A549 (cell line): ENCODE results near the gene MB21D2. TPM values are rescaled to one million over a fixed set of nuclear protein-coding genes. Genes with fewer than 3 reads are reported as not detected.
A peak's percentile ranks its signal among the peaks of the same experiment; 100 is the strongest.

Experiments
- ATAC-seq, 2 experiments: fragments of 200-7000 bp in 1 of 2; fragments of >200 bp in 1 of 2; cut with Nextera tagmentation in 1 of 2; cut with Tn5 transposase in 1 of 2; 3 replicates each; pipeline versions ENCODE4 v1.8.0 to v1.9.1; 2018 to 2020; ENCODE audit warnings: mild to moderate bottlenecking in 1 of 2, moderate library complexity in 1 of 2
- CTCF ChIA-PET: fragments of 300-600 bp; sonication (Branson Sonifier 250); formaldehyde crosslinking; extraction: SDS; loops from one replicate; lab custom pipeline; 2021; ENCODE audit warnings: antibody characterized with exemption, inconsistent platforms; lab: Yijun Ruan, JAX
- POLR2A ChIA-PET: fragments of 350-600 bp; formaldehyde crosslinking; extraction: SDS; loops from one replicate; lab custom pipeline; 2021; ENCODE audit warnings: antibody characterized with exemption, inconsistent platforms; lab: Yijun Ruan, JAX
- DNase-seq, 2 experiments: peaks; one replicate each; pipeline versions ENCODE4 v3.0.0 to v3.0.0-alpha.2; 2011 to 2016; ENCODE audit warnings: low read depth in 1 of 2, low spot score in 1 of 2
- FAIRE-seq: peaks from 2 replicates; lab custom pipeline; 2011; peaks lifted over from hg19 to GRCh38; lab: Jason Lieb, UNC
- H3K27ac ChIP-seq, 2 experiments: fragments of >200 bp; sonication (Bioruptor Twin); formaldehyde crosslinking; 3 replicates each; pipeline ENCODE4 v1.5.1; 2016 to 2017
- H3K4me1 ChIP-seq: fragments of >200 bp; sonication (Bioruptor Twin); formaldehyde crosslinking; 3 replicates; pipeline ENCODE4 v1.6.1; 2016
- H3K4me2 ChIP-seq: fragments of >200 bp; sonication (Bioruptor Twin); formaldehyde crosslinking; 3 replicates; pipeline ENCODE4 v1.6.1; 2016
- H3K4me3 ChIP-seq: fragments of >200 bp; sonication (Bioruptor Twin); formaldehyde crosslinking; 3 replicates; pipeline ENCODE4 v1.5.1; 2016
- H3K9me3 ChIP-seq: fragments of >200 bp; sonication (Bioruptor Twin); formaldehyde crosslinking; 3 replicates; pipeline ENCODE4 v1.6.1; 2016
- BCL3 ChIP-seq: fragments of >200 bp; sonication (Bioruptor Twin); formaldehyde crosslinking; IDR thresholded peaks from 3 replicates; pipeline ENCODE4 v1.6.1; 2016
- CEBPB ChIP-seq, 2 experiments: fragments of >200 bp in 1 of 2; sonication (Bioruptor Twin) in 1 of 2; formaldehyde crosslinking in 1 of 2; IDR thresholded peaks; 2 replicates each; pipeline ENCODE4 v1.6.1; 2012 to 2016
- CTCF ChIP-seq: fragments of >200 bp; sonication (Bioruptor Twin); formaldehyde crosslinking; IDR thresholded peaks from 3 replicates; pipeline ENCODE4 v1.5.1; 2016
- EHF ChIP-seq: fragments of 250-450 bp; sonication (Bioruptor Pico); IDR thresholded peaks from 2 replicates; pipeline ENCODE4 v1.5.0; 2020; ENCODE audit warnings: mild to moderate bottlenecking
- FOSL2 ChIP-seq, 2 experiments: fragments of 450-650 bp in 1 of 2; fragments of >200 bp in 1 of 2; sonication (Bioruptor Twin) in 1 of 2; formaldehyde crosslinking; IDR thresholded peaks; 2 replicates each; pipeline versions ENCODE4 v1.5.0 to v1.6.1; 2016 to 2020; ENCODE audit warnings: mild to moderate bottlenecking in 1 of 2, moderate library complexity in 1 of 2
- HOXB13 ChIP-seq: fragments of 250-450 bp; sonication (Bioruptor Pico); IDR thresholded peaks from 2 replicates; pipeline ENCODE4 v1.5.0; 2020; ENCODE audit warnings: low read depth, mild to moderate bottlenecking, moderate library complexity
- JUN ChIP-seq, 2 experiments: fragments of >200 bp; sonication (Bioruptor Twin); formaldehyde crosslinking; IDR thresholded peaks; 2 replicates in 1 of 2; 3 replicates in 1 of 2; pipeline ENCODE4 v1.6.1; 2016 to 2017
- NPAS2 ChIP-seq: fragments of 250-450 bp; sonication (Bioruptor Pico); IDR thresholded peaks from 2 replicates; pipeline ENCODE4 v1.8.0; 2022; ENCODE audit warnings: mild to moderate bottlenecking, moderate library complexity, borderline replicate concordance
- NR3C1 ChIP-seq: fragments of >200 bp; sonication (Bioruptor Twin); formaldehyde crosslinking; IDR thresholded peaks from 3 replicates; pipeline ENCODE4 v1.6.1; 2017
- PHF8 ChIP-seq: fragments of 200-600 bp; sonication (generic); IDR thresholded peaks from 2 replicates; pipeline ENCODE4 v1.6.1; 2016; ENCODE audit warnings: low read depth, mild to moderate bottlenecking, antibody characterized with exemption, moderate library complexity, borderline replicate concordance
- POLR2AphosphoS2 ChIP-seq: conservative IDR thresholded peaks from 2 replicates; pipeline ENCODE4 v1.6.1; 2012; ENCODE audit warnings: low read length, improper control_type of control experiment, inconsistent platforms
- RFX5 ChIP-seq: fragments of 450-650 bp; IDR thresholded peaks from 2 replicates; pipeline ENCODE4 v1.7.1; 2014; ENCODE audit warnings: antibody characterized with exemption, mild to moderate bottlenecking, moderate library complexity
- TFCP2L1 ChIP-seq: fragments of 250-450 bp; sonication (Bioruptor Pico); IDR thresholded peaks from 2 replicates; pipeline ENCODE4 v1.5.0; 2021; ENCODE audit warnings: mild to moderate bottlenecking
- TP53 ChIP-seq: fragments of 250-450 bp; sonication (Bioruptor Pico); IDR thresholded peaks from 2 replicates; pipeline ENCODE4 v1.5.0; 2021; ENCODE audit warnings: mild to moderate bottlenecking, moderate library complexity
- ZC3H11A ChIP-seq: fragments of 450-650 bp; IDR thresholded peaks from 2 replicates; pipeline ENCODE4 v1.6.1; 2014; ENCODE audit warnings: antibody characterized with exemption, mild to moderate bottlenecking
- ZFP36 ChIP-seq: fragments of 450-650 bp; IDR thresholded peaks from 2 replicates; pipeline ENCODE4 v1.6.1; 2014; ENCODE audit warnings: borderline replicate concordance; ENCODE audit not compliant: partially characterized antibody
- ZSCAN20 ChIP-seq: fragments of 250-450 bp; sonication (Bioruptor Pico); IDR thresholded peaks from 2 replicates; pipeline ENCODE4 v1.8.0; 2022; ENCODE audit warnings: mild to moderate bottlenecking, moderate library complexity
- WGBS: methylation state at CpG from one replicate; pipeline ENCODE4 v1.1.6; 2017; ENCODE audit errors: missing lambda C conversion rate; 5-methylcytosine and 5-hydroxymethylcytosine counted together
- polyA plus RNA-seq, 4 experiments: library from polyadenylated mRNA; depleted of rRNA in 3 of 4; stranded (reverse); fragments of >200 nt; fragmentation: RNase III in 1 of 4; extraction: RNeasy Plus Mini Kit Qiagen cat#74134 plus additional on column Dnase treatment in 1 of 4; gene quantifications; 2 replicates in 3 of 4; 3 replicates in 1 of 4; pipeline ENCODE4 v1.2.3, GENCODE V29; 2011 to 2017
- TF ChIP-seq, protein P1 (sequence below): fragments of 250-450 bp; sonication (Bioruptor Pico); IDR thresholded peaks from 2 replicates; pipeline ENCODE4 v1.5.0; 2021; ENCODE audit warnings: mild to moderate bottlenecking, moderate library complexity, borderline replicate concordance

The MB21D2 gene
- polyA plus RNA-seq, 2 of the 4 experiments (the other 2 are of a cell fraction), result 4.8 to 7.5 TPM

- no peak for FAIRE-seq
- TF ChIP-seq CEBPB (IDR thresholded peaks at IDR 0.05), result peak; percentile 32 to 67; a peak in 2 of 4 replicates
- TF ChIP-seq FOSL2 (IDR thresholded peaks at IDR 0.05), result peak; percentile 45; the same call in 1 of the 2 replicates
- TF ChIP-seq FOSL2 (CRISPR knock-in tag; IDR thresholded peaks at IDR 0.05), result peak; percentile 47
- TF ChIP-seq BCL3, result no peak
- H3K4me1 ChIP-seq, result peaks cover 52% of the 10 kb centered on the region
- DNase-seq, result peak in 1 of 2 experiments; percentile 14
- peak overlapping the region; percentile 73 for H3K4me2 ChIP-seq
- H3K27ac ChIP-seq, result peak overlapping the region; percentile 34 to 72; a peak in 5 of 6 replicates
- peak in 1 of 2 experiments; percentile 70; a peak in 3 of 6 replicates for ATAC-seq
- POLR2A ChIA-PET, result no interaction called here
- WGBS, result 53% methylated on average over 9 of the region's 9 CpGs
- CTCF ChIA-PET, result interaction anchor here (0.7 kb wide), 1 partner anchor 9 kb away, joined by 4 read pairs; no protein-coding TSS in a partner anchor
- H3K4me3 ChIP-seq, result no peak overlapping the region
- no peaks in the 10 kb centered on the region for H3K9me3 ChIP-seq
Observed at GRCh38 chr3:192833177-192833890, 84.3 kb downstream of the MB21D2 start.

DNA sequence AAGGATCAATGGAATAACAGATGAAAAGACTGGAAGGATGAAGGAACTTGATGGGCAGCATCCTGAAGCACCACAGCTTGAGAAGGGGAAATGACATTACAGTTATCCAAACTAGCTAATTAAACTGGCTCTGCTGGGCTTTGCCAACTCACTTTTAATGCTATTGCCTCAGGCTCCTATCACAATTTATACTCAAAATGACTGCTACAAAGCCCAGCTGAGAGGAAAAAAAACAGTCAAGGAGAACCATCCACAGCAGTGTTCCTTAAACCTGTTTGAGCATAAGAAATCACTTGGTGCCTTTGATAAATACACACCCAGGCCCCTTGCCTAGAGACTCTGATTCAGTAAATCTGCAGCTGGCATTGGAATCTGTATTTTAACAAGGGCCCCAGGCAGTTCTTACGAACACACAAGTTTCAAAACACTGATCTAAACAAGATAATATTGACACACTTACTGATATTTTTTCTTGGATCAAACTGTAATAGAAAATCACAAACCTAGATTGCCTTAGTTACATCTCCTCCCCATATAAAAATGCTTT, 85.8 kb downstream of the MB21D2 start:
- no peak for TF ChIP-seq PHF8
- no peak for TF ChIP-seq ZFP36
- TF ChIP-seq JUN (IDR thresholded peaks at IDR 0.05), result no peak
- TF ChIP-seq TP53 (CRISPR knock-in tag), result no peak
- TF ChIP-seq ZC3H11A, result no peak
- no peak for TF ChIP-seq RFX5
- no peak for TF ChIP-seq EHF (CRISPR knock-in tag)
- no peak for TF ChIP-seq NPAS2 (CRISPR knock-in tag)
- no peak for TF ChIP-seq TFCP2L1 (CRISPR knock-in tag)
- TF ChIP-seq, protein P1, sequence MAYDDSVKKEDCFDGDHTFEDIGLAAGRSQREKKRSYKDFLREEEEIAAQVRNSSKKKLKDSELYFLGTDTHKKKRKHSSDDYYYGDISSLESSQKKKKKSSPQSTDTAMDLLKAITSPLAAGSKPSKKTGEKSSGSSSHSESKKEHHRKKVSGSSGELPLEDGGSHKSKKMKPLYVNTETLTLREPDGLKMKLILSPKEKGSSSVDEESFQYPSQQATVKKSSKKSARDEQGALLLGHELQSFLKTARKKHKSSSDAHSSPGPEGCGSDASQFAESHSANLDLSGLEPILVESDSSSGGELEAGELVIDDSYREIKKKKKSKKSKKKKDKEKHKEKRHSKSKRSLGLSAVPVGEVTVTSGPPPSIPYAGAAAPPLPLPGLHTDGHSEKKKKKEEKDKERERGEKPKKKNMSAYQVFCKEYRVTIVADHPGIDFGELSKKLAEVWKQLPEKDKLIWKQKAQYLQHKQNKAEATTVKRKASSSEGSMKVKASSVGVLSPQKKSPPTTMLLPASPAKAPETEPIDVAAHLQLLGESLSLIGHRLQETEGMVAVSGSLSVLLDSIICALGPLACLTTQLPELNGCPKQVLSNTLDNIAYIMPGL, result no peak
- no peak for TF ChIP-seq POLR2AphosphoS2
- TF ChIP-seq HOXB13 (CRISPR knock-in tag), result no peak
- no peak for TF ChIP-seq ZSCAN20
- no peak for TF ChIP-seq NR3C1
- no peak for TF ChIP-seq CTCF
- TF ChIP-seq, all 56 proteins: peak for 0
- peaks cover 52% of the 10 kb centered on the region for H3K4me1 ChIP-seq
- ATAC-seq, result no peak
- WGBS, result 46% methylated on average over 1 of the region's 1 CpG
- ChIA-PET CTCF (interaction anchor here (0.6 to 1.5 kb wide), 3 partner anchors 57 to 750 kb away, joined by 3 to 4 read pairs (median 3); no protein-coding TSS in a partner anchor), POLR2A (no interaction called here)
- no peak for FAIRE-seq
- H3K27ac ChIP-seq, result peak overlapping the region; percentile 17 to 54; a peak in 2 of 6 replicates
- DNase-seq, result no peak
- H3K4me3 ChIP-seq, result no peak overlapping the region
- peak overlapping the region; percentile 73 for H3K4me2 ChIP-seq
- no peaks in the 10 kb centered on the region for H3K9me3 ChIP-seq
